AG04449 (cell line): ENCODE measurements around the gene ADA.
"Not testable (repeated sequence)": the region's sequence is repeated elsewhere in the genome, so short reads cannot be mapped to it uniquely, and the experiment has no call there.

ENCODE experiments used
- CTCF ChIA-PET: fragments of 350-600 bp; formaldehyde crosslinking; extraction: SDS; loops from one replicate; lab custom pipeline; 2021; ENCODE audit warnings: antibody characterized with exemption; lab: Yijun Ruan, JAX
- POLR2A ChIA-PET: fragments of 400-600, 350-600 bp; formaldehyde crosslinking; extraction: SDS; loops from one replicate; lab custom pipeline; 2020; ENCODE audit warnings: antibody characterized with exemption, inconsistent platforms; lab: Yijun Ruan, JAX
- DNase-seq: peaks from one replicate; pipeline ENCODE4 v3.0.0-alpha.2; 2010; ENCODE audit warnings: low read depth, low spot score
- H3K4me3 ChIP-seq: 2 replicates; pipeline ENCODE4 v1.5.1; 2011; ENCODE audit warnings: low read depth, mild to moderate bottlenecking, control low read depth, low read length
- TF ChIP-seq, protein P1 (sequence below): IDR thresholded peaks from one replicate; pipeline ENCODE4 v1.5.1; 2011; ENCODE audit warnings: mild to moderate bottlenecking, moderate library complexity, low read length, control low read depth, inconsistent platforms; ENCODE audit not compliant: insufficient read depth; ENCODE audit errors: missing control alignments

Gene ADA

DNA sequence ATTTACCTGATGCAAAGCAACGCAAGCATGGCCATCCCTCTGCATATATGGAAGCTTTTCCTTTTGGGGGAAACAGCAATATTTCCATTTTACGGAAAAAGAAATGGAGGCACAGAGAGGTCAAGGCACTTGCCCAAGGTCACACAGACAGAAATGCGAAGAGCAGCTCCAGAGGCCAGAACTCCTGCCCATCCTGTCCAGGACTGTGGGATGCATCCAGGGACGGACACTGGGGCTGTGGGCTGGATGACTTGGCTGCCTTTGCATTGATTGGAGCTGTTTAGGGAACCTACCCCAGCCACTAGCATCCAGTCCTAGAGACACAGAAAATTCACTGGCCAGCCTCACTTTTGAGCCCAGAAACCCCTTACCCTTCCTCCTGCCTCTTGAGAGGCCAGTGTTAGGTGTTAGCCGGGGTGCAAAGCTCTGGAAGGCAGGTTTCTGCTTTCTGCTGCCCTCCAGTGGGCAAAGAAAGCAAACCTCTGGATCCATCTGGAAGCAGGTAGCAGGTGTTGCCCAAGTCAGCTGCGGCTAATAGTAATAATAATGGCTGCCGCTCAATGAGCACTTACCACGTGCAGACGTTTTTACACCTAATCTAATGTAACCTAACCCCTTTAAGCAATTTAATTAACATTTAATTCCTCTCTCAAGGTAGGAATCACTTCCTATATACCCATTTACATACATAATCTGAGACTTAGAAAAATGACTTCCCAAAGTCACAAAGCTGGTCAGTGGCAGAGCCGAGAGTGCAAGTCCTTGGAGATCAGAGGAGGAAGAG, 32.0 kb upstream of the ADA start:
- POLR2A ChIA-PET = interaction anchor here (1.0 kb wide), 1 partner anchor 40 kb away, joined by 6 read pairs; no protein-coding TSS in a partner anchor
- CTCF ChIA-PET = interaction anchor here (0.6 to 22.2 kb wide), 46 partner anchors 9 to 471 kb away, joined by 3 to 801 read pairs (median 5); partner anchors contain the start of genes CCN5, KCNK15 and TTPAL

DNA sequence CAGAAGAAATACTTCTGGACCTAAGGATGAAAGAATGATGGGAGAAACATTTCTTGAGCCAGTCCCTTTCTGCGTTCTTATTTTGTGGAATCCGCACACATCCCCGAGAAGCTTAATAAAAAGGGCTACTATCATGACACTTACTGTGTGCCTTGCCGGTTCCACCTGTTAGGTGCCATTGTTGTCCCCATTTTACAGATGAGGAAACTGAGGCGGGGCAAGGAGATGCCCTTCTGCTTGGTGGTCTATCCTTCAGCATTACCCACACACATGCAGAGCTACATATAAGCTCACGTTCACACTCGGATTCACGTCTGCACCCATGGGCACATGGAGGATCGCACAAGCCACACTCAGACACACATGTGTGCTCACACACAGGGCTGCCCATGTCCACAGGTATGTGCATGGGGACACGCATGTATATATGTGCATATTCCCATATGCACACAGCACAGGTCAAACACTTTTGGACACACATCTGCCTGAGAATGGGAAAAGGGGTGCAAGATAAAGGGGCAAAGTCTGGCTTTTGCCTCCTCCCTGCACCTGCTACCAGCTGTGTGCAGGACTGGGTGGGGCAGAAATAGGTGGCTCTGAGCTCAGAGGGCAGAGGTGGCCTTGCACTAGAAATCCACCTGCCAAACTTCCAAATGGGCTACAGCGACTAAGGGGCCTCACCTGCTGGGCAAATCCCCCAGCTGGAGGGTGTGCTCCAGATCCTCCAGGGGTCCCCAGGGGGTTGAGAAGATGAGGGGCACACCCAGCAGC, 30.5 kb upstream of the ADA start:
- TF ChIP-seq, protein P1, sequence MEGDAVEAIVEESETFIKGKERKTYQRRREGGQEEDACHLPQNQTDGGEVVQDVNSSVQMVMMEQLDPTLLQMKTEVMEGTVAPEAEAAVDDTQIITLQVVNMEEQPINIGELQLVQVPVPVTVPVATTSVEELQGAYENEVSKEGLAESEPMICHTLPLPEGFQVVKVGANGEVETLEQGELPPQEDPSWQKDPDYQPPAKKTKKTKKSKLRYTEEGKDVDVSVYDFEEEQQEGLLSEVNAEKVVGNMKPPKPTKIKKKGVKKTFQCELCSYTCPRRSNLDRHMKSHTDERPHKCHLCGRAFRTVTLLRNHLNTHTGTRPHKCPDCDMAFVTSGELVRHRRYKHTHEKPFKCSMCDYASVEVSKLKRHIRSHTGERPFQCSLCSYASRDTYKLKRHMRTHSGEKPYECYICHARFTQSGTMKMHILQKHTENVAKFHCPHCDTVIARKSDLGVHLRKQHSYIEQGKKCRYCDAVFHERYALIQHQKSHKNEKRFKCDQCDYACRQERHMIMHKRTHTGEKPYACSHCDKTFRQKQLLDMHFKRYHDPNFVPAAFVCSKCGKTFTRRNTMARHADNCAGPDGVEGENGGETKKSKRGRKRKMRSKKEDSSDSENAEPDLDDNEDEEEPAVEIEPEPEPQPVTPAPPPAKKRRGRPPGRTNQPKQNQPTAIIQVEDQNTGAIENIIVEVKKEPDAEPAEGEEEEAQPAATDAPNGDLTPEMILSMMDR = no peak
- POLR2A ChIA-PET = no interaction called here
- CTCF ChIA-PET = interaction anchor here (1.0 to 22.2 kb wide), 20 partner anchors 10 to 465 kb away, joined by 3 to 801 read pairs (median 6); partner anchors contain the start of genes CCN5 and KCNK15
- H3K4me3 ChIP-seq = no peak overlapping the region
- DNase-seq = no peak

More for the DNA sequence above, 32.0 kb upstream of the ADA start:
- no peak for DNase-seq
- no peak overlapping the region for H3K4me3 ChIP-seq
- TF ChIP-seq, protein P1 = peak; percentile 77

DNA sequence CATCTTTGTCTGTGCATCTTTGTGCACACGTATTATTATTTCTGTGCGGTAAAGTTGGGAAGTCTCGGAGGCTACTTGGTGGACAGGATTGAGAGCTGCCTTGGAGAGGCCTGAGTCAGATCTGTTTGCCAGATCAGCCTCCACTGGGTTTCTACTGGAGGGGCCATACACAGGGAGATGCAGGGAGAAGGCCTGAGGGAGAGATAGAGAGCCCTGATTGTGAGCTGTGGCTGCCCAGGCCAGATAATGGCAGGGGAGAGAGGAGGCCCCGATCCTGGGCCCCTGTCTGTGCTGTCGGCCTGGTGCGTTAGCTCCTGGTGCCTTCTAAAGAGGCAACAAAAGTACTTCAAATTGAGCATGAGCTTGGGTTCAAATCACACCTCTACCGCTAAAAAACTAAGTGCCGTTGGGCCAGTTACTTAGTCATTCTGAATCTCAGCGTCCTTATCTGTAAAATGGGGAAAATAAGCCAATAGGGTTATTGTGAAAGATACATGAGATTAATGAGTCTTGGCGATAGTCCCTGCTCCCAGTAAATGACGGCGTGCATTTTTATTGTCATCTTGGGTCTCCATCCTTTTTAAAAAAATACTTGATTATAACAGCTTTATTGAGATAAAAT, 27.6 kb upstream of the ADA start:
- no peak overlapping the region for H3K4me3 ChIP-seq
- TF ChIP-seq, protein P1 = no peak
- POLR2A ChIA-PET = interaction anchor here (0.6 kb wide), 1 partner anchor 1088 kb away, joined by 3 read pairs; the partner anchor contains the start of gene IFT52
- no peak for DNase-seq
- CTCF ChIA-PET = interaction anchor here (1.0 to 22.2 kb wide), 3 partner anchors 10 to 46 kb away, joined by 3 to 801 read pairs (median 4); partner anchors contain the start of gene CCN5

GRCh38 chr20:44678242-44678641, 26.7 kb upstream of the ADA start:
- ChIA-PET CTCF (interaction anchor here (22.2 kb wide), 1 partner anchor 46 kb away, joined by 801 read pairs; the partner anchor contains the start of gene CCN5), POLR2A (no interaction called here)
- no peak for DNase-seq

DNA sequence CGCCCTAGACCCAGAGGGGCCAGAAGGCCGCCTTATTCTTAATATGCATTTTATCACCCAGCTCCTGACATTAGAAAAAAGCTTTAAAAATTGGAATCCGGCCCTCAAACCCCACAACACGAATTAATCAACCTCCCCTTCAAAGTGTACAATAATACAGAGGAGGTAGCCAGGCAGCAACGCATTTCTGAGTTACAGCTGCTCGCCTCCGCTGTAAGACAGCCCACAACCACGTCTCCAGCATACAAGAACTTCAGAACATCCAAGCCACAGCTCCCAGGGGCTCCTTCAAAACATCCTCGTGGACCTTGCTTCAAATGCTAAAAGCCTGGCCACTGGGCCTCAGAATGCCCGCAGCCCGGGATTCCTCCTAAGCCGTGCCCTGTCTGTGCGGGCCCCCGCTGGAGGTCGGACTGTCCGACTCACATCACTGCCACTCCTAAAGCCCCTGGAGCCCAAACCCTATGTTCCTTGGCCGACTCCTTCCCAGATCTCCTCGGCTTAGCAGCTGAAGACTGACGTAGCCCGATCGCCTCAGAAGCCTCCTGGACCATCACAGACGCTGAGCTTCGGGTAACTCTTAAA, 20.9 kb upstream of the ADA start:
- CTCF ChIA-PET = interaction anchor here (1.7 kb wide), 2 partner anchors 10 to 12 kb away, joined by 8 to 15 read pairs; no protein-coding TSS in a partner anchor
- H3K4me3 ChIP-seq, DNase-seq, POLR2A ChIA-PET: not testable (repeated sequence)

More at GRCh38 chr20:44678242-44678641, 26.7 kb upstream of the ADA start:
- TF ChIP-seq, protein P1 = no peak
- no peak overlapping the region for H3K4me3 ChIP-seq

- H3K4me3 ChIP-seq, DNase-seq, POLR2A ChIA-PET: not testable (repeated sequence)
- CTCF ChIA-PET = interaction anchor here (1.7 kb wide), 1 partner anchor 11 kb away, joined by 15 read pairs; no protein-coding TSS in a partner anchor
These were observed 20.0 kb upstream of the ADA start for GRCh38 chr20:44671541-44671940.

GRCh38 chr20:44670851-44671250, 19.4 kb upstream of the ADA start:
- CTCF ChIA-PET, DNase-seq: not testable (repeated sequence)

More at GRCh38 chr20:44670851-44671250, 19.4 kb upstream of the ADA start:
- H3K4me3 ChIP-seq, POLR2A ChIA-PET: not testable (repeated sequence)
